GM12878 (cell line): ENCODE measurements around the gene C1GALT1. TPM values are rescaled to one million over a fixed set of nuclear protein-coding genes. Genes with fewer than 3 reads are reported as not detected.

Experiments
- ATAC-seq: fragments of 200-7000 bp; cut with Tn5 transposase; 3 replicates; pipeline ENCODE4 v1.9.1; 2020; ENCODE audit warnings: mild to moderate bottlenecking, moderate library complexity
- BruUV-seq: library from RNA; stranded (reverse); fragments of 400-500 nt; replicated peaks from 2 replicates; lab custom pipeline; 2021; lab: Mats Ljungman, UMichigan
- CTCF ChIA-PET: fragments of 300-600 bp; sonication (Branson Sonifier 250); formaldehyde crosslinking; extraction: SDS; loops from one replicate; lab custom pipeline; 2021; ENCODE audit warnings: inconsistent platforms; lab: Yijun Ruan, JAX
- POLR2A ChIA-PET: fragments of 350-600 bp; formaldehyde crosslinking; extraction: SDS; loops from one replicate; lab custom pipeline; 2021; ENCODE audit warnings: inconsistent platforms; lab: Charles Lee
- RAD21 ChIA-PET: fragments of 300-600 bp; sonication (Branson Sonifier 250); formaldehyde crosslinking; loops from one replicate; lab custom pipeline; 2023; ENCODE audit warnings: antibody characterized with exemption; ENCODE audit not compliant: unreplicated experiment; lab: Charles Lee
- SMC1A ChIA-PET: fragments of 300-600 bp; sonication (Branson Sonifier 250); formaldehyde crosslinking; loops from one replicate; lab custom pipeline; 2023; ENCODE audit not compliant: unreplicated experiment, uncharacterized antibody; lab: Charles Lee
- DNase-seq: peaks from one replicate; pipeline ENCODE4 v3.0.0-alpha.2; 2011; ENCODE audit warnings: low read depth, low spot score
- FAIRE-seq: peaks from 3 replicates; lab custom pipeline; 2011; peaks lifted over from hg19 to GRCh38; lab: Jason Lieb, UNC
- H2AFZ ChIP-seq: 2 replicates; pipeline ENCODE4 v1.6.0; 2011; ENCODE audit warnings: low read depth, low read length, control low read depth; ENCODE audit not compliant: control insufficient read depth
- H3K27ac ChIP-seq: 2 replicates; pipeline ENCODE4 v1.5.1; 2011; ENCODE audit warnings: control low read depth; ENCODE audit not compliant: control insufficient read depth, insufficient read depth
- H3K27me3 ChIP-seq, 2 experiments: replicated peaks in 1 of 2; 2 replicates each; pipeline versions ENCODE4 v1.6.0 to v1.6.1; 2011; ENCODE audit warnings: low read length in 1 of 2; ENCODE audit not compliant: control insufficient read depth in 2 of 2, insufficient read depth in 2 of 2
- H3K36me3 ChIP-seq, 2 experiments: 2 replicates each; pipeline ENCODE4 v1.5.1; 2011; ENCODE audit warnings: low read length in 1 of 2; ENCODE audit not compliant: control insufficient read depth in 2 of 2, insufficient read depth in 2 of 2
- H3K4me1 ChIP-seq: 2 replicates; pipeline ENCODE4 v1.6.1; 2011; ENCODE audit warnings: mild to moderate bottlenecking, low read length, moderate library complexity, mixed read lengths; ENCODE audit not compliant: control insufficient read depth, insufficient read depth
- H3K4me2 ChIP-seq: 2 replicates; pipeline ENCODE4 v1.6.0; 2011; ENCODE audit warnings: control low read depth; ENCODE audit not compliant: control insufficient read depth, insufficient read depth
- H3K4me3 ChIP-seq: fragments of 200-600 bp; sonication (generic); 2 replicates; pipeline ENCODE4 v1.5.1; 2016
- H3K79me2 ChIP-seq: 2 replicates; pipeline ENCODE4 v1.6.0; 2011; ENCODE audit warnings: low read length; ENCODE audit not compliant: control insufficient read depth, insufficient read depth
- H3K9ac ChIP-seq: 2 replicates; pipeline ENCODE4 v1.8.0; 2011; ENCODE audit warnings: low read length, control low read depth, mixed read lengths; ENCODE audit not compliant: control insufficient read depth, insufficient read depth
- H3K9me3 ChIP-seq: replicated peaks from 3 replicates; pipeline ENCODE4 v1.5.1; 2011; ENCODE audit warnings: mild to moderate bottlenecking, low read length; ENCODE audit not compliant: control insufficient read depth, insufficient read depth
- H4K20me1 ChIP-seq: 2 replicates; pipeline ENCODE4 v1.6.0; 2011; ENCODE audit not compliant: control insufficient read depth, insufficient read depth
- CHD1 ChIP-seq: IDR thresholded peaks from 2 replicates; pipeline ENCODE4 v1.6.1; 2012; ENCODE audit warnings: low read depth, low read length, improper control_type of control experiment
- ETV6 ChIP-seq, 2 experiments: fragments of 450-650 bp in 1 of 2; IDR thresholded peaks in 1 of 2; conservative IDR thresholded peaks in 1 of 2; 2 replicates each; pipeline ENCODE4 v1.6.1; 2014; ENCODE audit warnings: antibody characterized with exemption in 1 of 2, borderline replicate concordance in 1 of 2, low read depth in 1 of 2, mild to moderate bottlenecking in 1 of 2, moderate library complexity in 1 of 2
- HCFC1 ChIP-seq: fragments of 150-350 bp; IDR thresholded peaks from 2 replicates; pipeline ENCODE4 v1.6.1; 2014; ENCODE audit warnings: low read length
- HDAC2 ChIP-seq: fragments of 200-600 bp; sonication (generic); IDR thresholded peaks from 2 replicates; pipeline ENCODE4 v1.6.1; 2017
- IKZF1 ChIP-seq: fragments of 450-650 bp; conservative IDR thresholded peaks from 2 replicates; pipeline ENCODE4 v1.6.1; 2017; ENCODE audit warnings: antibody characterized with exemption, mild to moderate bottlenecking
- MTA3 ChIP-seq: IDR thresholded peaks from 2 replicates; pipeline ENCODE4 v1.6.1; 2012; ENCODE audit warnings: low read length, inconsistent platforms, borderline replicate concordance
- MYB ChIP-seq: fragments of 150-350 bp; IDR thresholded peaks from 2 replicates; pipeline ENCODE4 v1.6.1; 2014; ENCODE audit warnings: mild to moderate bottlenecking, low read depth, low read length, borderline replicate concordance
- PAX5 ChIP-seq: IDR thresholded peaks from 2 replicates; pipeline ENCODE4 v1.6.1; 2011; ENCODE audit warnings: low read depth, low read length, borderline replicate concordance
- RAD21 ChIP-seq: IDR thresholded peaks from 2 replicates; pipeline ENCODE4 v1.6.1; 2011; ENCODE audit warnings: mild to moderate bottlenecking, low read depth, low read length, moderate library complexity; ENCODE audit not compliant: insufficient read depth
- SPI1 ChIP-seq: IDR thresholded peaks from 2 replicates; pipeline ENCODE4 v1.6.1; 2011; ENCODE audit warnings: low read depth, mild to moderate bottlenecking, low read length, moderate library complexity, borderline replicate concordance; ENCODE audit not compliant: insufficient read depth
- TCF3 ChIP-seq: IDR thresholded peaks from 2 replicates; pipeline ENCODE4 v1.6.1; 2012; ENCODE audit warnings: low read depth, mild to moderate bottlenecking, low read length, borderline replicate concordance; ENCODE audit not compliant: insufficient read depth
- ZNF24 ChIP-seq: fragments of 450-650 bp; IDR thresholded peaks from 2 replicates; pipeline ENCODE4 v1.6.1; 2017; ENCODE audit warnings: antibody characterized with exemption, mild to moderate bottlenecking
- WGBS: methylation state at CpG from one replicate; pipeline ENCODE4 v1.1.6; 2016; ENCODE audit warnings: low lambda C conversion rate; ENCODE audit not compliant: insufficient replicate concordance, insufficient coverage; ENCODE audit errors: missing lambda C conversion rate; 5-methylcytosine and 5-hydroxymethylcytosine counted together
- in situ Hi-C: fragments of 300-500 bp; cut with MboI; formaldehyde crosslinking; loops from 9 replicates; pipeline ENCODE4 v1.14.3; 2018; ENCODE audit warnings: mixed read lengths
- intact Hi-C: fragments of 100-400 bp; cut with micrococcal nuclease; formaldehyde crosslinking; loops from one replicate; pipeline ENCODE4 v1.14.2; 2022; ENCODE audit not compliant: unreplicated experiment
- polyA plus RNA-seq, 11 experiments: library from polyadenylated mRNA; depleted of rRNA in 4 of 11; unstranded in 6 of 11; stranded (reverse) in 5 of 11; fragments of >200 nt; fragmentation: Nextera tagmentation in 4 of 11; fragmentation: Illumina TruSeq in 1 of 11; extraction: Ambion mirVana in 4 of 11; extraction: Trizol in 1 of 11; gene quantifications; 1 replicate in 1 of 11; 2 replicates in 10 of 11; pipeline versions ENCODE4 v1.2.1 to v1.2.3, GENCODE V29; 2011 to 2016; ENCODE audit warnings: inconsistent platforms in 2 of 11, missing spikeins in 2 of 11, low read depth in 1 of 11
- total RNA-seq, 4 experiments: library from RNA; depleted of rRNA in 3 of 4; stranded (reverse); fragments of >200 nt in 3 of 4; fragmentation: Illumina TruSeq in 1 of 4; extraction: Trizol in 1 of 4; gene quantifications; 2 replicates each; pipeline versions ENCODE4 v1.2.1 to v1.2.3, GENCODE V29; 2013 to 2021
- TF ChIP-seq, protein P1 (sequence below): IDR thresholded peaks from 2 replicates; pipeline ENCODE4 v1.6.1; 2011; ENCODE audit warnings: low read depth, low read length, improper control_type of control experiment, borderline replicate concordance
- TF ChIP-seq, protein P2 (sequence below): IDR thresholded peaks from 2 replicates; pipeline ENCODE4 v1.6.1; 2011; ENCODE audit warnings: mild to moderate bottlenecking, low read depth, low read length, moderate library complexity; ENCODE audit not compliant: insufficient replicate concordance
- TF ChIP-seq, protein P3 (sequence below): fragments of 450-650 bp; formaldehyde crosslinking; IDR thresholded peaks from 2 replicates; pipeline ENCODE4 v1.4.0; 2022; ENCODE audit warnings: mild to moderate bottlenecking, moderate library complexity

Gene C1GALT1
- total and polyA plus RNA-seq, 10 of the 15 experiments (the other 5 are each of a cell fraction or from before 2014, with no cell fraction given) = 1.6 to 25.0 (median 8.5) TPM

DNA sequence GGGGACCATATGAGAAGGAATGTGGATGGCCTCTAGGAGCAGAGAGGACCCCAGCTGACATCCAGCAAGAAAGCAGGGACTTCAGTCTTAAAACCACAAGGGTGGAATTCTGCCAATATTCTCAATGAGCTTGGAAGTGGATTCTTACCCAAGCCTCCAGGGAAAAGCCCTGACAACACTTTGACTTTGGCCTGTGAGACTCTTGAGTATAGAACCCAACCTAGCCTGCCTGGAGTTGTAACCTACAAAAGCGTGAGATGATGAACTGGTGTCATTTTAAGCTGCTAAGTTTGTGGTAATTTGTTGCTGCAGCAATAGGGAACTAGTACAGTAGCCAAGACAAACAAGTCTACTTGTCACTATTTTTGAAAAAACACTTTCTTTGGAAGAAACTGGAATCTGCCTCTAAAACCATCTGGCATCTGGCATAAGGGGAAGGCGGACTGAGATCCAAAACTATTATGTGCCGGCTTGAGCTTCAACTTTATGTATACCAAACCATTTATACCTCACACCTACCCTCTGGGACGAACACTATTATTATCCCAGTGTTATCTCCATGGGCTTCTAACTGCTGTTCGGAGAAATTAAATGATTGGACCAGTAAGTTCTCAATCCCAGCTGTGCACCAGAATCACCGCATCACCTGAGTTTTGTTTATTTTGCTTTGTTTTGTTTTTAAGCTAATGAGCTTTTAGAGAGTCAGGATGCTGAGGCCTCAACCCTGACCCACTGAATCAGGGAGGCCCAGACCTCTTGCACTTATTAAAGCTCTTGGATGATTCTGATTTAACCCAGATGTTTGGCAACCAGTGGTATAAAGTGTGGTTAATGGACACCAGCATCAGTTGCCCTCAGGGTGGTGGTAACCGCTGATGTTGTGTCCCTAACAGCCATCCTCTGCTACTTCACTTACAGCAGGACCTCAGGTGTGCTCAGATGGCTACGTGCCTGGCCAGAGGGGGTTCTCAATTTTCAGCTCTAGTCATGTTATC is 83.0 kb downstream of the C1GALT1 start:
- H3K4me3 ChIP-seq = no peak overlapping the region
- 63% methylated on average over 8 of the region's 8 CpGs for WGBS
- SMC1A ChIA-PET = interaction anchor here (0.7 to 1.2 kb wide), 7 partner anchors 12 to 278 kb away, joined by 3 to 5 read pairs (median 3); no protein-coding TSS in a partner anchor
- no peak overlapping the region for H3K27ac ChIP-seq
- no peak overlapping the region for H3K9ac ChIP-seq
- no TSS peak for BruUV-seq
- no peak overlapping the region for H2AFZ ChIP-seq
- no peaks in the 10 kb centered on the region; the same call in 2 of the 3 replicates for H3K9me3 ChIP-seq
- intact Hi-C loops = no loop called here
- H3K4me1 ChIP-seq = no peaks in the 10 kb centered on the region
- no peaks in the 10 kb centered on the region for H4K20me1 ChIP-seq
- no peaks in the 10 kb centered on the region for H3K79me2 ChIP-seq
- in situ Hi-C loops = no loop called here
- DNase-seq (no peak), FAIRE-seq (no peak), ATAC-seq (no peak)
- CTCF ChIA-PET = interaction anchor here (1.2 kb wide), 1 partner anchor 162 kb away, joined by 4 read pairs; no protein-coding TSS in a partner anchor
- POLR2A ChIA-PET = interaction anchor here (0.6 kb wide), 1 partner anchor 27 kb away, joined by 3 read pairs; no protein-coding TSS in a partner anchor
- H3K4me2 ChIP-seq = no peak overlapping the region
- RAD21 ChIA-PET = interaction anchor here (1.3 kb wide), 1 partner anchor 162 kb away, joined by 5 read pairs; no protein-coding TSS in a partner anchor
- H3K36me3 ChIP-seq = no peaks in the 10 kb centered on the region
- no peaks in the 10 kb centered on the region for H3K27me3 ChIP-seq
- TF ChIP-seq MTA3 (no peak), CHD1 (no peak), SPI1 (no peak), PAX5 (no peak), MYB (no peak), IKZF1 (no peak), ETV6 (conservative IDR thresholded peaks at IDR 0.05 in 1 of 2, IDR thresholded peaks at IDR 0.05 in 1 of 2; ENCODE audit: borderline replicate concordance in 1 of 2, low read depth in 1 of 2) (no peak), HDAC2 (no peak), TCF3 (no peak), ZNF24 (no peak), HCFC1 (no peak), RAD21 (no peak)
- TF ChIP-seq, protein P1, sequence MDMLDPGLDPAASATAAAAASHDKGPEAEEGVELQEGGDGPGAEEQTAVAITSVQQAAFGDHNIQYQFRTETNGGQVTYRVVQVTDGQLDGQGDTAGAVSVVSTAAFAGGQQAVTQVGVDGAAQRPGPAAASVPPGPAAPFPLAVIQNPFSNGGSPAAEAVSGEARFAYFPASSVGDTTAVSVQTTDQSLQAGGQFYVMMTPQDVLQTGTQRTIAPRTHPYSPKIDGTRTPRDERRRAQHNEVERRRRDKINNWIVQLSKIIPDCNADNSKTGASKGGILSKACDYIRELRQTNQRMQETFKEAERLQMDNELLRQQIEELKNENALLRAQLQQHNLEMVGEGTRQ = no peak
- TF ChIP-seq, protein P2, sequence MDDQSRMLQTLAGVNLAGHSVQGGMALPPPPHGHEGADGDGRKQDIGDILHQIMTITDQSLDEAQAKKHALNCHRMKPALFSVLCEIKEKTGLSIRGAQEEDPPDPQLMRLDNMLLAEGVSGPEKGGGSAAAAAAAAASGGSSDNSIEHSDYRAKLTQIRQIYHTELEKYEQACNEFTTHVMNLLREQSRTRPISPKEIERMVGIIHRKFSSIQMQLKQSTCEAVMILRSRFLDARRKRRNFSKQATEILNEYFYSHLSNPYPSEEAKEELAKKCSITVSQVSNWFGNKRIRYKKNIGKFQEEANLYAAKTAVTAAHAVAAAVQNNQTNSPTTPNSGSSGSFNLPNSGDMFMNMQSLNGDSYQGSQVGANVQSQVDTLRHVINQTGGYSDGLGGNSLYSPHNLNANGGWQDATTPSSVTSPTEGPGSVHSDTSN = no peak
- TF ChIP-seq, protein P3, sequence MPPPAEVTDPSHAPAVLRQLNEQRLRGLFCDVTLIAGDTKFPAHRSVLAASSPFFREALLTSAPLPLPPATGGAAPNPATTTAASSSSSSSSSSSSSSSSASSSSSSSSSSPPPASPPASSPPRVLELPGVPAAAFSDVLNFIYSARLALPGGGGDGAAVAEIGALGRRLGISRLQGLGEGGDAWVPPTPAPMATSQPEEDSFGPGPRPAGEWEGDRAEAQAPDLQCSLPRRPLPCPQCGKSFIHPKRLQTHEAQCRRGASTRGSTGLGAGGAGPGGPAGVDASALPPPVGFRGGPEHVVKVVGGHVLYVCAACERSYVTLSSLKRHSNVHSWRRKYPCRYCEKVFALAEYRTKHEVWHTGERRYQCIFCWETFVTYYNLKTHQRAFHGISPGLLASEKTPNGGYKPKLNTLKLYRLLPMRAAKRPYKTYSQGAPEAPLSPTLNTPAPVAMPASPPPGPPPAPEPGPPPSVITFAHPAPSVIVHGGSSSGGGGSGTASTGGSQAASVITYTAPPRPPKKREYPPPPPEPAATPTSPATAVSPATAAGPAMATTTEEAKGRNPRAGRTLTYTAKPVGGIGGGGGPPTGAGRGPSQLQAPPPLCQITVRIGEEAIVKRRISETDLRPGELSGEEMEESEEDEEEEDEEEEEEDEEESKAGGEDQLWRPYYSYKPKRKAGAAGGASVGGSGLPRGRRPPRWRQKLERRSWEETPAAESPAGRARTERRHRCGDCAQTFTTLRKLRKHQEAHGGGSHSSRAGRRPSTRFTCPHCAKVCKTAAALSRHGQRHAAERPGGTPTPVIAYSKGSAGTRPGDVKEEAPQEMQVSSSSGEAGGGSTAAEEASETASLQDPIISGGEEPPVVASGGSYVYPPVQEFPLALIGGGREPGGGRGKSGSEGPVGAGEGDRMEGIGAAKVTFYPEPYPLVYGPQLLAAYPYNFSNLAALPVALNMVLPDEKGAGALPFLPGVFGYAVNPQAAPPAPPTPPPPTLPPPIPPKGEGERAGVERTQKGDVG = no peak
